Panc1 (cell line): Measurements from ENCODE around the gene OR51G2. TPM values are rescaled to one million over a fixed set of nuclear protein-coding genes. Genes with fewer than 3 reads are reported as not detected.

ENCODE experiments used
- ATAC-seq: fragments of 200-7000 bp; cut with Tn5 transposase; 2 replicates; pipeline ENCODE4 v1.9.1; 2020; ENCODE audit warnings: mild to moderate bottlenecking, moderate library complexity
- Bru-seq: library from RNA; stranded (reverse); fragments of 400-500 nt; gene quantifications from one replicate; lab custom pipeline; 2021; lab: Mats Ljungman, UMichigan
- BruChase-seq, 2 experiments: library from RNA; stranded (reverse); fragments of 400-500 nt; gene quantifications; one replicate each; lab custom pipeline; 2021; lab: Mats Ljungman, UMichigan
- BruUV-seq: library from RNA; stranded (reverse); fragments of 400-500 nt; replicated peaks from 2 replicates; lab custom pipeline; 2021; lab: Mats Ljungman, UMichigan
- CTCF ChIA-PET: fragments of 300-600 bp; sonication (Branson Sonifier 250); formaldehyde crosslinking; loops from one replicate; lab custom pipeline; 2022; ENCODE audit warnings: antibody characterized with exemption; lab: Charles Lee
- POLR2A ChIA-PET: fragments of 300-600 bp; sonication (Branson Sonifier 250); formaldehyde crosslinking; loops from one replicate; lab custom pipeline; 2022; ENCODE audit warnings: antibody characterized with exemption; lab: Charles Lee
- DNase-seq: peaks from one replicate; pipeline ENCODE4 v3.0.0-alpha.2; 2010; ENCODE audit warnings: low read depth, low spot score
- H3K27ac ChIP-seq: 2 replicates; pipeline ENCODE4 v1.5.1; 2011; ENCODE audit warnings: mild to moderate bottlenecking, low read length, inconsistent platforms
- H3K27me3 ChIP-seq: fragments of 200-500 bp; sonication (Bioruptor generic); 2 replicates; pipeline ENCODE4 v1.6.0; 2014; ENCODE audit warnings: low read length, inconsistent platforms; ENCODE audit not compliant: control insufficient read depth, insufficient read depth
- H3K36me3 ChIP-seq: fragments of 200-500 bp; sonication (Bioruptor generic); 2 replicates; pipeline ENCODE4 v1.5.1; 2014; ENCODE audit warnings: inconsistent platforms, mild to moderate bottlenecking, low read length, moderate library complexity; ENCODE audit not compliant: control insufficient read depth, insufficient read depth
- H3K4me1 ChIP-seq: 2 replicates; pipeline ENCODE4 v1.5.1; 2011; ENCODE audit warnings: inconsistent platforms, mild to moderate bottlenecking, low read length, moderate library complexity; ENCODE audit not compliant: control insufficient read depth, insufficient read depth
- H3K4me3 ChIP-seq, 2 experiments: 2 replicates each; pipeline ENCODE4 v1.5.1; 2011 to 2012; ENCODE audit warnings: low read depth in 2 of 2, low read length in 2 of 2, mild to moderate bottlenecking in 2 of 2, inconsistent platforms in 1 of 2, moderate library complexity in 1 of 2
- H3K9me3 ChIP-seq: fragments of 200-500 bp; sonication (Bioruptor generic); 2 replicates; pipeline ENCODE4 v1.5.1; 2014; ENCODE audit warnings: low read depth, mild to moderate bottlenecking, inconsistent platforms, low read length, moderate library complexity; ENCODE audit not compliant: control insufficient read depth, insufficient read depth
- POLR2AphosphoS5 ChIP-seq: IDR thresholded peaks from 2 replicates; pipeline ENCODE4 v1.6.1; 2012; ENCODE audit warnings: mild to moderate bottlenecking, low read depth, low read length, moderate library complexity
- SIN3A ChIP-seq: IDR thresholded peaks from 2 replicates; pipeline ENCODE4 v1.6.1; 2012; ENCODE audit warnings: low read depth, mild to moderate bottlenecking, low read length, moderate library complexity, borderline replicate concordance; ENCODE audit not compliant: insufficient read depth
- TCF7L2 ChIP-seq: IDR thresholded peaks from 2 replicates; pipeline ENCODE4 v1.6.1; 2011; ENCODE audit warnings: mild to moderate bottlenecking, low read depth, low read length, inconsistent platforms
- in situ Hi-C: cut with HindIII; loops from 2 replicates; pipeline ENCODE4 v1.10.0; 2016; ENCODE audit warnings: low sequenced_read_pairs, low pct_unique_long_range_greater_than_20kb
- intact Hi-C: fragments of 100-400 bp; cut with micrococcal nuclease; formaldehyde crosslinking; loops from one replicate; pipeline ENCODE4 v1.10.0; 2022; ENCODE audit not compliant: unreplicated experiment
- long read RNA-seq: library from polyadenylated mRNA; unstranded; transcript quantifications from one replicate; pipeline ENCODE4 v2.0.0, GENCODE V29; 2021; ENCODE audit not compliant: unreplicated experiment
- polyA plus RNA-seq: library from polyadenylated mRNA; unstranded; fragments of >200 nt; gene quantifications from one replicate; pipeline ENCODE4 v1.2.1, GENCODE V29; 2012; ENCODE audit warnings: missing spikeins; ENCODE audit not compliant: insufficient read length
- total RNA-seq: library from RNA; stranded (reverse); gene quantifications from one replicate; pipeline ENCODE4 v1.2.1, GENCODE V29; 2021; ENCODE audit not compliant: unreplicated experiment
- TF ChIP-seq, protein P1 (sequence below), 2 experiments: IDR thresholded peaks; 2 replicates each; pipeline ENCODE4 v1.6.1; 2011 to 2012; ENCODE audit warnings: low read depth in 2 of 2, control low read depth in 1 of 2, low read length in 1 of 2, mild to moderate bottlenecking in 1 of 2, moderate library complexity in 1 of 2; ENCODE audit not compliant: insufficient read depth in 1 of 2
- TF ChIP-seq, protein P2 (sequence below): fragments of 450-650 bp; IDR thresholded peaks from 2 replicates; pipeline ENCODE4 v1.5.1; 2017; ENCODE audit warnings: mild to moderate bottlenecking

OR51G2 gene, protein sequence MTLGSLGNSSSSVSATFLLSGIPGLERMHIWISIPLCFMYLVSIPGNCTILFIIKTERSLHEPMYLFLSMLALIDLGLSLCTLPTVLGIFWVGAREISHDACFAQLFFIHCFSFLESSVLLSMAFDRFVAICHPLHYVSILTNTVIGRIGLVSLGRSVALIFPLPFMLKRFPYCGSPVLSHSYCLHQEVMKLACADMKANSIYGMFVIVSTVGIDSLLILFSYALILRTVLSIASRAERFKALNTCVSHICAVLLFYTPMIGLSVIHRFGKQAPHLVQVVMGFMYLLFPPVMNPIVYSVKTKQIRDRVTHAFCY
- not detected for total RNA-seq
- not detected for polyA plus RNA-seq
- Bru-seq, nascent RNA = not detected
- not detected for BruChase-seq, experiment 1, labeled RNA remaining after a 2-hour chase
- BruChase-seq, experiment 2, labeled RNA remaining after a 6-hour chase = not detected
- long read RNA-seq = 0 reads

DNA sequence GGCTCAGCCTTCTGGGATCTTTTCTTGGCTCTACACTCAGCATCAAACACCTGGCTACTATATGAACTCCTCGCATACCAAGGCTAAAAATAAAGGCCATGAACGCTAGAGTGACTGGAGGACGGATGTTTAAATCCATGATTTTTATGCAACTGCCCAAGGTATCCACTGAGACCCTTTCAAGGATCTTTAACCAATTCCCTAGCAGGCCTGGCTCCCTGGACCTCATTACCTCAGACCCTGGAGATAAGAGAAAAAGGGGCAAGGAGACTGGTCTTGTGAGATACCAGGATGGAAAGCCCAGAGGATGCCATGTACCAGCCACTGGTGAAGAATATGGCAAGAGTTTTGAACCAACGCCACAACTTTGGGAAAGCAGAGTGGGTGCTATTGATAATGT is at the start of gene OR51G2:
OR51G2 (minus strand) TSS at position 101 of the 400 bp plus-strand sequence. CDS start 3,687 bp downstream, outside the sequence.
- Histone ChIP-seq H3K9me3 (0 out of 2 replicates have a peak, but pooled peaks cover 2% of the 10 kb centered on the region), H3K36me3 (no peaks in the 10 kb centered on the region), H3K4me3 (no peak within 1 kb of the TSS), H3K27ac (no peak within 1 kb of the TSS), H3K27me3 (no peaks in the 10 kb centered on the region), H3K4me1 (no peaks in the 10 kb centered on the region)
- in situ Hi-C loops = no loop called here
- intact Hi-C loops = no loop called here
- no peak for DNase-seq
- ATAC-seq = no peak
- no TSS peak for BruUV-seq
- TF ChIP-seq, protein P1, sequence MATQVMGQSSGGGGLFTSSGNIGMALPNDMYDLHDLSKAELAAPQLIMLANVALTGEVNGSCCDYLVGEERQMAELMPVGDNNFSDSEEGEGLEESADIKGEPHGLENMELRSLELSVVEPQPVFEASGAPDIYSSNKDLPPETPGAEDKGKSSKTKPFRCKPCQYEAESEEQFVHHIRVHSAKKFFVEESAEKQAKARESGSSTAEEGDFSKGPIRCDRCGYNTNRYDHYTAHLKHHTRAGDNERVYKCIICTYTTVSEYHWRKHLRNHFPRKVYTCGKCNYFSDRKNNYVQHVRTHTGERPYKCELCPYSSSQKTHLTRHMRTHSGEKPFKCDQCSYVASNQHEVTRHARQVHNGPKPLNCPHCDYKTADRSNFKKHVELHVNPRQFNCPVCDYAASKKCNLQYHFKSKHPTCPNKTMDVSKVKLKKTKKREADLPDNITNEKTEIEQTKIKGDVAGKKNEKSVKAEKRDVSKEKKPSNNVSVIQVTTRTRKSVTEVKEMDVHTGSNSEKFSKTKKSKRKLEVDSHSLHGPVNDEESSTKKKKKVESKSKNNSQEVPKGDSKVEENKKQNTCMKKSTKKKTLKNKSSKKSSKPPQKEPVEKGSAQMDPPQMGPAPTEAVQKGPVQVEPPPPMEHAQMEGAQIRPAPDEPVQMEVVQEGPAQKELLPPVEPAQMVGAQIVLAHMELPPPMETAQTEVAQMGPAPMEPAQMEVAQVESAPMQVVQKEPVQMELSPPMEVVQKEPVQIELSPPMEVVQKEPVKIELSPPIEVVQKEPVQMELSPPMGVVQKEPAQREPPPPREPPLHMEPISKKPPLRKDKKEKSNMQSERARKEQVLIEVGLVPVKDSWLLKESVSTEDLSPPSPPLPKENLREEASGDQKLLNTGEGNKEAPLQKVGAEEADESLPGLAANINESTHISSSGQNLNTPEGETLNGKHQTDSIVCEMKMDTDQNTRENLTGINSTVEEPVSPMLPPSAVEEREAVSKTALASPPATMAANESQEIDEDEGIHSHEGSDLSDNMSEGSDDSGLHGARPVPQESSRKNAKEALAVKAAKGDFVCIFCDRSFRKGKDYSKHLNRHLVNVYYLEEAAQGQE (IDR thresholded peaks at IDR 0.05; ENCODE audit: insufficient read depth in 1 of 2, low read depth in 2 of 2, low read length in 1 of 2) = no peak
- TF ChIP-seq SIN3A = no peak
- no peak for TF ChIP-seq TCF7L2
- TF ChIP-seq, protein P2, sequence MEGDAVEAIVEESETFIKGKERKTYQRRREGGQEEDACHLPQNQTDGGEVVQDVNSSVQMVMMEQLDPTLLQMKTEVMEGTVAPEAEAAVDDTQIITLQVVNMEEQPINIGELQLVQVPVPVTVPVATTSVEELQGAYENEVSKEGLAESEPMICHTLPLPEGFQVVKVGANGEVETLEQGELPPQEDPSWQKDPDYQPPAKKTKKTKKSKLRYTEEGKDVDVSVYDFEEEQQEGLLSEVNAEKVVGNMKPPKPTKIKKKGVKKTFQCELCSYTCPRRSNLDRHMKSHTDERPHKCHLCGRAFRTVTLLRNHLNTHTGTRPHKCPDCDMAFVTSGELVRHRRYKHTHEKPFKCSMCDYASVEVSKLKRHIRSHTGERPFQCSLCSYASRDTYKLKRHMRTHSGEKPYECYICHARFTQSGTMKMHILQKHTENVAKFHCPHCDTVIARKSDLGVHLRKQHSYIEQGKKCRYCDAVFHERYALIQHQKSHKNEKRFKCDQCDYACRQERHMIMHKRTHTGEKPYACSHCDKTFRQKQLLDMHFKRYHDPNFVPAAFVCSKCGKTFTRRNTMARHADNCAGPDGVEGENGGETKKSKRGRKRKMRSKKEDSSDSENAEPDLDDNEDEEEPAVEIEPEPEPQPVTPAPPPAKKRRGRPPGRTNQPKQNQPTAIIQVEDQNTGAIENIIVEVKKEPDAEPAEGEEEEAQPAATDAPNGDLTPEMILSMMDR = no peak
- no peak for TF ChIP-seq POLR2AphosphoS5
- ChIA-PET CTCF (no interaction called here), POLR2A (no interaction called here)

DNA sequence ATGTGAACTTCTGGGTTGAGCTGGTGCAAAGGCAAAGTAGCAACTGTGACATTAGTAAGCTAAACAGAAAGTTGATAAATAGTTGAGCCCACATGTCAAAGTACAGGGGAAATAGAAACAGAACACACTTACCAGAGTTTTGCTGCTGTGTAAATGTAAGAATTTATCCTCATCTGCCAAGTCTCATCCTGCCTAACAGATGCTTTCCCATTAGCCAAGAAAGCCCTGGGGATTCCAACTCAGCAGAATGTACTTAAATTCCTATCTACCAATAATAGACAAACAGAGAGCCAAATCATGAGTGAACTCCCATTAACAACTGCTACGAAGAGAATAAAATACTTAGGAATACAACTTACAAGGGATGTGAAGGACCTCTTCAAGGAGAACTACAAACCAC is 43.7 kb upstream of the OR51G2 start:
- in situ Hi-C loops (no loop called here), intact Hi-C loops (no loop called here)
- no peak overlapping the region for H3K27ac ChIP-seq
- no peak overlapping the region for H3K4me3 ChIP-seq
- POLR2A ChIA-PET = no interaction called here
- ATAC-seq (no peak), DNase-seq (no peak)
- no peaks in the 10 kb centered on the region for H3K27me3 ChIP-seq
- no peaks in the 10 kb centered on the region for H3K9me3 ChIP-seq
- TF ChIP-seq, protein P2 = no peak
- TF ChIP-seq TCF7L2 (no peak), POLR2AphosphoS5 (no peak), SIN3A (no peak)
- TF ChIP-seq, protein P1 (IDR thresholded peaks at IDR 0.05; ENCODE audit: insufficient read depth in 1 of 2, low read depth in 2 of 2, low read length in 1 of 2) = no peak
- no peaks in the 10 kb centered on the region for H3K36me3 ChIP-seq
- no TSS peak for BruUV-seq
- H3K4me1 ChIP-seq = no peaks in the 10 kb centered on the region
- CTCF ChIA-PET = no interaction called here
